Measurements from ENCODE around the gene TLR10.

TLR10 gene

GRCh38 chr4:38728631-38729141, 54.1 kb downstream of the TLR10 start:
- no peak for DNase-seq (ENCODE audit: low read depth)

DNA sequence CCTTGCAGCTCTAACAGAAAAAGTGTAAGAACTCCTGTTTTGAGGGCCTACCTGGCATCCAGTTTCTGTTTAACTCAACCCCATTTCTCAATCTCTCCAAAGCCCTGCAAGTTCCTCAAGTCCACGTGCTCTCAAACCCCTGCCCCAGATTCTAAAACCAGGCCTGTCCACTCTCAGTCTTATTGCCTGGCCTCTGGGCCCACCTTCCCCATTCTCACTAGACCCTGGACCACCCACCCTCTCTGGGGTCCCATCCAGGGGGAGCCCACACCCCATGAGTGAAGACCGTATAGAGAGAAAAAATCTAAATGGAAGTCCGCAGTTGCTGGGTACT, 58.3 kb downstream of the TLR10 start:
- no peak for DNase-seq (ENCODE audit: low read depth)

DNA sequence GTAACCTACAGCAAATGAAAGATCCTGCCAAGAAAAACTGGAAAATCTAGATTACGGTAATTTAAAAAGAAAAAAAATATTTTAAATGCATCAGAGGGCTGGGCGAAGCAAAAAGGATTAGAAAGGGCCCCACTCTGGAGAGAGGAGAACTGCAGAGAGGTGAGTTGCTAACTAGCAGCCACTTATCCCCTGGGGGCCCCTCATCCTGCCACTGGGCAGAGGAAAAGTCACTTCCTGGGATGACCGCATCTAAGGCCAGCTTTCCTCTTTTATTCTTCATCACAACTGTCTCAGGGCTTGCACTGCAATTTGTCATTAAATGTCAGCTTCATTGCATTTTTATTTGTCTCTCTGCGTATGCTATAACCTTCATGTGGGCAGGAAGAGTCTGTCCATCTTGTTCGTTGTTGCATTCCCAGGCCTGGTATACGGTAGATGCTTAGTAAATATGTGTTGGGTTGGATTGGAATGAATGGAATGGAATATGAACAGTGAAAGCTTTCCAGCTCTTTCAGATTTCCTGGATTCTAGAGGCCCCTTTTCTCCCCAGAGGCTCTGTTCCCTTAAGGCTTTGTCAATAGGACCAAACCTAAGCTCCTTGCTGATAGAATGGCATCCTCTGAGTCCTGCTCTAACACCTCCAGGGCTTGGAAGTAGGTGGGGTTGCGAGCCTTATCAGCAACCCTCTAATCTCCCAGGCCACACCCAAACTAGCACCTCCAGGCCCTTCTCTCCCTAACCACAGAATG, 58.9 kb downstream of the TLR10 start:
- DNase-seq (ENCODE audit: low read depth): peak; percentile 64

DNA sequence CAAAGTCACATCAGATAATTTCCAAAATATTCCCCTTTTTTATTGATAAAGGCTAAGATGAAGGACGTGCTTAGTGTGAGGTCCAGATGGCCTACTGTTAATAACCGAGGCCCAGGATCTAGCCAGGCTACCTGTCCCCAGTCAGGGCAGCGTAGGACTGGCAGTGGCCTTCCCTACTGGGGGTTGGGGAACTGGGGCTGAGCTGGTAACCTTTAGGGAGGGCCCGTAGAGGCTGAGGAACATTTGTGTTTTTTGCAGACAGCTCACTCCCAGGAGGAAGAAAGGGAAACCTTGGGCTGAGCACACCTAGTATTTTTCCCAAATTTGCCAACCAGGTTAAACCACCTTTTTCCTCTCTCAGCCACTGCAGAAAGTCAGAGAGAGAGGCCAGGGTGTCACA, 59.7 kb downstream of the TLR10 start:
- no peak for DNase-seq (ENCODE audit: low read depth)
